ENCODE data around the gene CAPN9.

GRCh38 chr1:230754796-230755195 lies 7.6 kb downstream of the CAPN9 start:
- TF ChIP-seq POLR2A (IDR thresholded peaks at IDR 0.05; ENCODE audit: low read depth, low read length) (no peak), POLR2AphosphoS5 (IDR thresholded peaks at IDR 0.05; ENCODE audit: low read depth, low read length) (no peak), TAF1 (IDR thresholded peaks at IDR 0.05; ENCODE audit: borderline replicate concordance, low read depth, low read length) (no peak)

Measured in GM12892 (cell line).